Measurements from ENCODE around the gene TMEM127. TPM values are rescaled to one million over a fixed set of nuclear protein-coding genes. Genes with fewer than 3 reads are reported as not detected.

Gene TMEM127
- polyA plus RNA-seq, 2 of the 4 experiments (the other 2 are of a cell fraction): 31.9 to 38.7 TPM

DNA sequence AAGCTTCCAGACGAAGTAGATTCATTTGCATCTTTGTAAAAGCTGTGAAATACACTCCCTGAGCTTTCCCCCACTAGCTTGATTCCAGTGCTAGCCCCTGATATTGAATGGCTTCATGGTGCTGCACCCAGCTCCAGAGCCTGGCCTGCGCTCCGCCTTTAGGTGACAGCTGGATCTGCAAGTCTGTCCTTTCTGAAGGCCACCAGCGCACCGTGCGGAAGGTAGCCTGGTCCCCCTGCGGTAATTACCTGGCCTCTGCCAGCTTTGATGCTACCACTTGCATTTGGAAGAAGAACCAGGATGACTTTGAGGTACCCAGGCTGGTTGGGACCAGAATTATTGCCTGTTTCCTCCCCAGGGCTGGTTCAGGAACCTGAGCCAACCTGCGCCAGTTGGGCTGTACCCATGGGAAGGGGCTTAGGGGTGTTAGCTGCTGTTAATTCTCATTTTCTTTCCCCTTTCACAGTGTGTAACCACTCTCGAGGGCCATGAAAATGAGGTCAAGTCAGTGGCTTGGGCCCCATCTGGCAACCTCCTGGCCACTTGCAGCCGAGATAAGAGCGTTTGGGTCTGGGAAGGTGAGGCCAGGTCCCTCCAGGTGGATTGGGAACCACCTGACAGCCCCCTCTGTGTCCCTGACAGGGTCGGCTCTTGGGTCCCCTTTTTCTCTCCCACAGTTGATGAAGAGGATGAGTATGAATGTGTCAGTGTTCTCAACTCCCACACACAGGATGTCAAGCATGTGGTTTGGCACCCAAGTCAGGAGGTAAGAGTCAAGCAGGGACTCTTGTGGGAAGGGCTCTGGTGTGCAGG is 1.6 kb upstream of the TMEM127 start:
- Histone ChIP-seq H3K4me2 (peak overlapping the region; percentile 93), H3K4me3 (peak overlapping the region; percentile 97), H3K4me1 (peaks cover 18% of the 10 kb centered on the region), H3K9me3 (no peaks in the 10 kb centered on the region), H3K27ac (peak overlapping the region; percentile 92; a peak in 4 of 6 replicates)
- no peak for TF ChIP-seq CBX2 (IDR thresholded peaks at IDR 0.05; ENCODE audit: borderline replicate concordance, low read depth)
- TF ChIP-seq HDAC2 (IDR thresholded peaks at IDR 0.05): no peak
- TF ChIP-seq, protein P1, sequence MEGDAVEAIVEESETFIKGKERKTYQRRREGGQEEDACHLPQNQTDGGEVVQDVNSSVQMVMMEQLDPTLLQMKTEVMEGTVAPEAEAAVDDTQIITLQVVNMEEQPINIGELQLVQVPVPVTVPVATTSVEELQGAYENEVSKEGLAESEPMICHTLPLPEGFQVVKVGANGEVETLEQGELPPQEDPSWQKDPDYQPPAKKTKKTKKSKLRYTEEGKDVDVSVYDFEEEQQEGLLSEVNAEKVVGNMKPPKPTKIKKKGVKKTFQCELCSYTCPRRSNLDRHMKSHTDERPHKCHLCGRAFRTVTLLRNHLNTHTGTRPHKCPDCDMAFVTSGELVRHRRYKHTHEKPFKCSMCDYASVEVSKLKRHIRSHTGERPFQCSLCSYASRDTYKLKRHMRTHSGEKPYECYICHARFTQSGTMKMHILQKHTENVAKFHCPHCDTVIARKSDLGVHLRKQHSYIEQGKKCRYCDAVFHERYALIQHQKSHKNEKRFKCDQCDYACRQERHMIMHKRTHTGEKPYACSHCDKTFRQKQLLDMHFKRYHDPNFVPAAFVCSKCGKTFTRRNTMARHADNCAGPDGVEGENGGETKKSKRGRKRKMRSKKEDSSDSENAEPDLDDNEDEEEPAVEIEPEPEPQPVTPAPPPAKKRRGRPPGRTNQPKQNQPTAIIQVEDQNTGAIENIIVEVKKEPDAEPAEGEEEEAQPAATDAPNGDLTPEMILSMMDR (IDR thresholded peaks at IDR 0.05): peak; percentile 34; the same call in 2 of the 3 replicates
- TF ChIP-seq EP300 (IDR thresholded peaks at IDR 0.05): no peak
- TF ChIP-seq, protein P2, sequence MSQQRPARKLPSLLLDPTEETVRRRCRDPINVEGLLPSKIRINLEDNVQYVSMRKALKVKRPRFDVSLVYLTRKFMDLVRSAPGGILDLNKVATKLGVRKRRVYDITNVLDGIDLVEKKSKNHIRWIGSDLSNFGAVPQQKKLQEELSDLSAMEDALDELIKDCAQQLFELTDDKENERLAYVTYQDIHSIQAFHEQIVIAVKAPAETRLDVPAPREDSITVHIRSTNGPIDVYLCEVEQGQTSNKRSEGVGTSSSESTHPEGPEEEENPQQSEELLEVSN (IDR thresholded peaks at IDR 0.05; ENCODE audit: borderline replicate concordance, low read depth): no peak
- no peak for TF ChIP-seq ZC3H11A (IDR thresholded peaks at IDR 0.05)
- TF ChIP-seq, protein P3, sequence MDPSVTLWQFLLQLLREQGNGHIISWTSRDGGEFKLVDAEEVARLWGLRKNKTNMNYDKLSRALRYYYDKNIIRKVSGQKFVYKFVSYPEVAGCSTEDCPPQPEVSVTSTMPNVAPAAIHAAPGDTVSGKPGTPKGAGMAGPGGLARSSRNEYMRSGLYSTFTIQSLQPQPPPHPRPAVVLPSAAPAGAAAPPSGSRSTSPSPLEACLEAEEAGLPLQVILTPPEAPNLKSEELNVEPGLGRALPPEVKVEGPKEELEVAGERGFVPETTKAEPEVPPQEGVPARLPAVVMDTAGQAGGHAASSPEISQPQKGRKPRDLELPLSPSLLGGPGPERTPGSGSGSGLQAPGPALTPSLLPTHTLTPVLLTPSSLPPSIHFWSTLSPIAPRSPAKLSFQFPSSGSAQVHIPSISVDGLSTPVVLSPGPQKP (IDR thresholded peaks at IDR 0.05; ENCODE audit: low read depth, low read length): no peak
- TF ChIP-seq JUNB (IDR thresholded peaks at IDR 0.05): no peak
- TF ChIP-seq MYC (IDR thresholded peaks at IDR 0.05; ENCODE audit: borderline replicate concordance, low read length): no peak
- TF ChIP-seq, protein P4, sequence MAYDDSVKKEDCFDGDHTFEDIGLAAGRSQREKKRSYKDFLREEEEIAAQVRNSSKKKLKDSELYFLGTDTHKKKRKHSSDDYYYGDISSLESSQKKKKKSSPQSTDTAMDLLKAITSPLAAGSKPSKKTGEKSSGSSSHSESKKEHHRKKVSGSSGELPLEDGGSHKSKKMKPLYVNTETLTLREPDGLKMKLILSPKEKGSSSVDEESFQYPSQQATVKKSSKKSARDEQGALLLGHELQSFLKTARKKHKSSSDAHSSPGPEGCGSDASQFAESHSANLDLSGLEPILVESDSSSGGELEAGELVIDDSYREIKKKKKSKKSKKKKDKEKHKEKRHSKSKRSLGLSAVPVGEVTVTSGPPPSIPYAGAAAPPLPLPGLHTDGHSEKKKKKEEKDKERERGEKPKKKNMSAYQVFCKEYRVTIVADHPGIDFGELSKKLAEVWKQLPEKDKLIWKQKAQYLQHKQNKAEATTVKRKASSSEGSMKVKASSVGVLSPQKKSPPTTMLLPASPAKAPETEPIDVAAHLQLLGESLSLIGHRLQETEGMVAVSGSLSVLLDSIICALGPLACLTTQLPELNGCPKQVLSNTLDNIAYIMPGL (CRISPR knock-in tag; IDR thresholded peaks at IDR 0.05; ENCODE audit: borderline replicate concordance): no peak
- no peak for TF ChIP-seq HEYL (CRISPR knock-in tag; IDR thresholded peaks at IDR 0.05)
- no peak for TF ChIP-seq TFCP2L1 (CRISPR knock-in tag; IDR thresholded peaks at IDR 0.05)
- no peak for TF ChIP-seq HOXA7 (CRISPR knock-in tag; IDR thresholded peaks at IDR 0.05)
- no peak for TF ChIP-seq CHD2 (IDR thresholded peaks at IDR 0.05; ENCODE audit: low read length, partially characterized antibody)
- TF ChIP-seq RAD21 (conservative IDR thresholded peaks at IDR 0.05 in 1 of 2, IDR thresholded peaks at IDR 0.05 in 1 of 2): peak; percentile 25 to 56; a peak in 3 of 5 replicates
- no peak for TF ChIP-seq BCL3 (IDR thresholded peaks at IDR 0.05)
- TF ChIP-seq HOXB5 (CRISPR knock-in tag; IDR thresholded peaks at IDR 0.05): no peak
- no peak for TF ChIP-seq ZSCAN20 (CRISPR knock-in tag; IDR thresholded peaks at IDR 0.05)
- 0 out of 3 replicates have a peak, but pooled peaks have one; percentile 14 for TF ChIP-seq SMC3 (IDR thresholded peaks at IDR 0.05)
- DNase-seq (ENCODE audit: low read depth in 1 of 2, low spot score in 1 of 2) (peak; percentile 39 to 66), FAIRE-seq (no peak), ATAC-seq (peak; percentile 36 to 49; a peak in 3 of 6 replicates)
- WGBS (ENCODE audit: missing lambda C conversion rate): 59% methylated on average over 12 of the region's 12 CpGs
- POLR2A ChIA-PET: interaction anchor here (0.6 to 1.6 kb wide), 2 partner anchors 59 to 165 kb away, joined by 5 to 6 read pairs; partner anchors contain the start of gene STARD7
- CTCF ChIA-PET: interaction anchor here (0.8 to 2.1 kb wide), 14 partner anchors 10 to 274 kb away, joined by 3 to 10 read pairs (median 4); partner anchors contain the start of gene ASTL

All from A549 (cell line).